Measurements from ENCODE around the gene GALK2.

The GALK2 gene

GRCh38 chr15:49290191-49290590 is 120.1 kb downstream of the GALK2 start:
- H3K9me2 ChIP-seq (replicated peaks; ENCODE audit: low read depth, low read length): no peaks in the 10 kb centered on the region
- no peaks in the 10 kb centered on the region for H4K20me1 ChIP-seq (ENCODE audit: insufficient read depth, low read length, poor library complexity, severe bottlenecking)
- H3K36me3 ChIP-seq (ENCODE audit: insufficient read depth, low read length): peaks cover 5% of the 10 kb centered on the region; the same call in 1 of the 2 replicates
- H3K4me2 ChIP-seq (ENCODE audit: low read depth, low read length, poor library complexity, severe bottlenecking): no peak overlapping the region
- no peaks in the 10 kb centered on the region for H3K79me2 ChIP-seq (ENCODE audit: insufficient read depth, low read length)
- no peak overlapping the region for H3K9ac ChIP-seq (ENCODE audit: low read depth, low read length, poor library complexity, severe bottlenecking)
- no peak overlapping the region for H2AFZ ChIP-seq (ENCODE audit: low read length)
- H3K4me1 ChIP-seq (ENCODE audit: insufficient read depth, low read length, poor library complexity, severe bottlenecking): peaks cover 5% of the 10 kb centered on the region
- no peaks in the 10 kb centered on the region for H3K9me3 ChIP-seq (ENCODE audit: insufficient read depth, low read depth, low read length)
- no peak overlapping the region for H3K4me3 ChIP-seq (ENCODE audit: low read length, poor library complexity, severe bottlenecking)
- TF ChIP-seq CTCF (conservative IDR thresholded peaks at IDR 0.05; ENCODE audit: low read length) (no peak), EZH2phosphoT487 (IDR thresholded peaks at IDR 0.05; ENCODE audit: borderline replicate concordance) (no peak)
- no peaks in the 10 kb centered on the region for H3K27me3 ChIP-seq (ENCODE audit: insufficient read depth, low read length, poor library complexity, severe bottlenecking)
- H3F3A ChIP-seq (ENCODE audit: low read depth): no peaks in the 10 kb centered on the region

- no peak for TF ChIP-seq CTCF (conservative IDR thresholded peaks at IDR 0.05; ENCODE audit: low read length)
- TF ChIP-seq EZH2phosphoT487 (IDR thresholded peaks at IDR 0.05; ENCODE audit: borderline replicate concordance): no peak
These were observed 123.9 kb downstream of the GALK2 start for GRCh38 chr15:49293941-49294340.

GRCh38 chr15:49296258-49296657 is 126.2 kb downstream of the GALK2 start:
- no peak overlapping the region for H2AFZ ChIP-seq (ENCODE audit: low read length)
- H3K79me2 ChIP-seq (ENCODE audit: insufficient read depth, low read length): no peaks in the 10 kb centered on the region
- H3K36me3 ChIP-seq (ENCODE audit: insufficient read depth, low read length): peaks cover 5% of the 10 kb centered on the region; the same call in 1 of the 2 replicates
- H3K4me3 ChIP-seq (ENCODE audit: low read length, poor library complexity, severe bottlenecking): no peak overlapping the region
- H3K4me1 ChIP-seq (ENCODE audit: insufficient read depth, low read length, poor library complexity, severe bottlenecking): no peaks in the 10 kb centered on the region
- no peak overlapping the region for H3K9ac ChIP-seq (ENCODE audit: low read depth, low read length, poor library complexity, severe bottlenecking)
- H4K20me1 ChIP-seq (ENCODE audit: insufficient read depth, low read length, poor library complexity, severe bottlenecking): no peaks in the 10 kb centered on the region
- H3F3A ChIP-seq (ENCODE audit: low read depth): no peaks in the 10 kb centered on the region
- H3K4me2 ChIP-seq (ENCODE audit: low read depth, low read length, poor library complexity, severe bottlenecking): no peak overlapping the region
- no peaks in the 10 kb centered on the region for H3K9me2 ChIP-seq (replicated peaks; ENCODE audit: low read depth, low read length)
- no peaks in the 10 kb centered on the region for H3K27me3 ChIP-seq (ENCODE audit: insufficient read depth, low read length, poor library complexity, severe bottlenecking)
- H3K9me3 ChIP-seq (ENCODE audit: insufficient read depth, low read depth, low read length): no peaks in the 10 kb centered on the region
- no peak for TF ChIP-seq CTCF (conservative IDR thresholded peaks at IDR 0.05; ENCODE audit: low read length)
- no peak for TF ChIP-seq EZH2phosphoT487 (IDR thresholded peaks at IDR 0.05; ENCODE audit: borderline replicate concordance)

More at GRCh38 chr15:49293941-49294340, 123.9 kb downstream of the GALK2 start:
- H3K9me3 ChIP-seq (ENCODE audit: insufficient read depth, low read depth, low read length): no peaks in the 10 kb centered on the region
- H3K36me3 ChIP-seq (ENCODE audit: insufficient read depth, low read length): peaks cover 5% of the 10 kb centered on the region; the same call in 1 of the 2 replicates
- H3K9me2 ChIP-seq (replicated peaks; ENCODE audit: low read depth, low read length): no peaks in the 10 kb centered on the region
- H3K27me3 ChIP-seq (ENCODE audit: insufficient read depth, low read length, poor library complexity, severe bottlenecking): no peaks in the 10 kb centered on the region
- no peaks in the 10 kb centered on the region for H4K20me1 ChIP-seq (ENCODE audit: insufficient read depth, low read length, poor library complexity, severe bottlenecking)
- H3F3A ChIP-seq (ENCODE audit: low read depth): no peaks in the 10 kb centered on the region
- H3K4me3 ChIP-seq (ENCODE audit: low read length, poor library complexity, severe bottlenecking): no peak overlapping the region
- no peak overlapping the region for H3K4me2 ChIP-seq (ENCODE audit: low read depth, low read length, poor library complexity, severe bottlenecking)
- H3K79me2 ChIP-seq (ENCODE audit: insufficient read depth, low read length): no peaks in the 10 kb centered on the region
- H2AFZ ChIP-seq (ENCODE audit: low read length): no peak overlapping the region
- no peak overlapping the region for H3K9ac ChIP-seq (ENCODE audit: low read depth, low read length, poor library complexity, severe bottlenecking)
- H3K4me1 ChIP-seq (ENCODE audit: insufficient read depth, low read length, poor library complexity, severe bottlenecking): no peaks in the 10 kb centered on the region

Measured in Loucy (cell line).